B cell (primary cell): Measurements from ENCODE around the gene AFTPH.

Experiments
- CTCF ChIP-seq: fragments of 200-600 bp; IDR thresholded peaks from one replicate; pipeline ENCODE4 v1.8.0; 2022; ENCODE audit warnings: antibody characterized with exemption, mild to moderate bottlenecking
- EZH2 ChIP-seq: IDR thresholded peaks from 2 replicates; pipeline ENCODE4 v1.6.1; 2012; ENCODE audit warnings: borderline replicate concordance, low read depth, mild to moderate bottlenecking, moderate library complexity, low read length; ENCODE audit not compliant: insufficient read depth, poor library complexity, severe bottlenecking

GRCh38 chr2:64558445-64559081, 34.4 kb downstream of the AFTPH start:
- TF ChIP-seq CTCF (no peak), EZH2 (no peak)
